Measurements from ENCODE around the gene VWC2L. TPM values are rescaled to one million over a fixed set of nuclear protein-coding genes. Genes with fewer than 3 reads are reported as not detected.

VWC2L gene
- total RNA-seq, 1 donor from 2014 or later, result not detected

- no peak for DNase-seq (ENCODE audit: low spot score)
Measured at GRCh38 chr2:214579035-214579434, 168.2 kb downstream of the VWC2L start.

GRCh38 chr2:214587442-214587841 is 176.6 kb downstream of the VWC2L start:
- no peak for DNase-seq (ENCODE audit: low spot score)

- no peak for DNase-seq (ENCODE audit: low spot score)
Measured at GRCh38 chr2:214591366-214591765, 180.5 kb downstream of the VWC2L start.

- DNase-seq (ENCODE audit: low spot score), result no peak
Measured at GRCh38 chr2:214592011-214592410, 181.2 kb downstream of the VWC2L start.

GRCh38 chr2:214593727-214594126 is 182.9 kb downstream of the VWC2L start:
- DNase-seq (ENCODE audit: low spot score), result no peak

GRCh38 chr2:214601852-214602633 is 191.2 kb downstream of the VWC2L start:
- no peak for DNase-seq (ENCODE audit: low spot score)

GRCh38 chr2:214604861-214605260 is 194.0 kb downstream of the VWC2L start:
- DNase-seq (ENCODE audit: low spot score), result no peak

- no peak for DNase-seq (ENCODE audit: low spot score)
Measured at GRCh38 chr2:214607051-214607450, 196.2 kb downstream of the VWC2L start.

- no peak for DNase-seq (ENCODE audit: low spot score)
Measured at GRCh38 chr2:214611015-214611414, 200.2 kb downstream of the VWC2L start.

- no peak for DNase-seq (ENCODE audit: low spot score)
Measured at GRCh38 chr2:214624166-214624760, 213.4 kb downstream of the VWC2L start.

- DNase-seq (ENCODE audit: low spot score), result no peak
Measured at GRCh38 chr2:214628091-214628490, 217.2 kb downstream of the VWC2L start.

All from mesenteric fat pad (tissue), 1 donor.